ENCODE data around the gene UTP18.

GRCh38 chr17:51335006-51335590, 74.8 kb downstream of the UTP18 start:
- TF ChIP-seq CTCF (IDR thresholded peaks at IDR 0.05) (no peak), EZH2phosphoT487 (IDR thresholded peaks at IDR 0.05) (no peak), EZH2 (IDR thresholded peaks at IDR 0.05) (no peak)

All from neural progenitor cell (in vitro differentiated cells).